Natural killer cell (primary cell): Measurements from ENCODE around the gene PPP1R26. TPM values are rescaled to one million over a fixed set of nuclear protein-coding genes. Genes with fewer than 3 reads are reported as not detected.
"Not testable (repeated sequence)": the region's sequence is repeated elsewhere in the genome, so short reads cannot be mapped to it uniquely, and the experiment has no call there.

Source experiments
- ATAC-seq, 3 donors: fragments of 150-1000 bp in 2 of 3; fragments of 200-7000 bp in 1 of 3; cut with Tn5 transposase; 1 replicate in 1 of 3; 2 replicates in 2 of 3; pipeline ENCODE4 v1.10.0; 2021; ENCODE audit warnings: mild to moderate bottlenecking in 2 of 3, moderate library complexity in 2 of 3
- DNase-seq, 2 donors: peaks; one replicate each; pipeline versions ENCODE4 v3.0.0 to v3.0.0-alpha.2; 2013 to 2021; ENCODE audit warnings: mixed read lengths in 1 of 2
- H3K27ac ChIP-seq: one replicate; pipeline ENCODE4 v1.5.1; 2013; ENCODE audit warnings: mild to moderate bottlenecking, low read length
- H3K27me3 ChIP-seq: one replicate; pipeline ENCODE4 v1.6.1; 2013; ENCODE audit warnings: low read length; ENCODE audit not compliant: control insufficient read depth, insufficient read depth
- H3K36me3 ChIP-seq: one replicate; pipeline ENCODE4 v1.6.1; 2013; ENCODE audit warnings: low read length; ENCODE audit not compliant: control insufficient read depth, insufficient read depth
- H3K4me1 ChIP-seq: one replicate; pipeline ENCODE4 v1.6.1; 2013; ENCODE audit warnings: low read length; ENCODE audit not compliant: control insufficient read depth, insufficient read depth
- H3K4me3 ChIP-seq: one replicate; pipeline ENCODE4 v1.5.1; 2013; ENCODE audit warnings: low read length
- H3K9me3 ChIP-seq: one replicate; pipeline ENCODE4 v1.6.1; 2013; ENCODE audit warnings: low read length; ENCODE audit not compliant: control insufficient read depth, insufficient read depth
- H3K27ac Mint-ChIP-seq, 2 donors: one replicate each; pipeline ENCODE4 v1.8.0; 2022; ENCODE audit warnings: mild to moderate bottlenecking in 2 of 2, mixed read lengths in 2 of 2, moderate library complexity in 1 of 2
- H3K27me3 Mint-ChIP-seq, 2 donors: one replicate each; pipeline ENCODE4 v1.8.0; 2022; ENCODE audit warnings: low read depth in 2 of 2, mixed read lengths in 2 of 2
- H3K36me3 Mint-ChIP-seq: one replicate; pipeline ENCODE4 v1.8.0; 2022; ENCODE audit warnings: mixed read lengths
- H3K4me1 Mint-ChIP-seq, 2 donors: one replicate each; pipeline ENCODE4 v1.8.0; 2022; ENCODE audit warnings: mixed read lengths in 2 of 2
- H3K4me3 Mint-ChIP-seq: one replicate; pipeline ENCODE4 v1.8.0; 2022; ENCODE audit warnings: mild to moderate bottlenecking, moderate library complexity, mixed read lengths
- H3K9me3 Mint-ChIP-seq, 2 donors: one replicate each; pipeline ENCODE4 v1.8.0; 2022; ENCODE audit warnings: mixed read lengths in 2 of 2
- WGBS: methylation state at CpG from one replicate; pipeline ENCODE4 v1.1.7; 2013; ENCODE audit warnings: missing lambda C conversion rate; ENCODE audit not compliant: insufficient coverage; 5-methylcytosine and 5-hydroxymethylcytosine counted together
- intact Hi-C: fragments of 100-400 bp; cut with micrococcal nuclease; formaldehyde crosslinking; loops from one replicate; pipeline ENCODE4 v1.14.2; 2022
- total RNA-seq, 4 donors: library from RNA; stranded (reverse); fragments of 120-200 nt in 1 of 4; gene quantifications; one replicate each; pipeline versions ENCODE4 v1.2.3 to v1.2.4, GENCODE V29; 2013 to 2022
- TF ChIP-seq, protein P1 (sequence below): fragments of 200-600 bp; IDR thresholded peaks from one replicate; pipeline ENCODE4 v1.8.0; 2022; ENCODE audit warnings: antibody characterized with exemption

Gene PPP1R26
- total RNA-seq, 3 donors from 2014 or later (not counting 1 experiment from before 2014, with no cell fraction given): 3.2 to 5.3 (median 3.6) TPM

GRCh38 chr9:135450956-135451355 is 28.6 kb upstream of the PPP1R26 start:
- Histone ChIP-seq H3K4me3 (no peak overlapping the region), H3K4me1 (no peaks in the 10 kb centered on the region), H3K36me3 (no peaks in the 10 kb centered on the region), H3K9me3 (no peaks in the 10 kb centered on the region), H3K27me3 (no peaks in the 10 kb centered on the region), H3K27ac (no peak overlapping the region)
- intact Hi-C loops: no loop called here
- Mint-ChIP-seq H3K27ac (no peak overlapping the region), H3K36me3 (no peaks in the 10 kb centered on the region), H3K27me3 (peaks cover 5 to 8% of the 10 kb centered on the region in 2 donors), H3K9me3 (no peaks in the 10 kb centered on the region), H3K4me3 (no peak overlapping the region), H3K4me1 (no peaks in the 10 kb centered on the region)
- TF ChIP-seq, protein P1, sequence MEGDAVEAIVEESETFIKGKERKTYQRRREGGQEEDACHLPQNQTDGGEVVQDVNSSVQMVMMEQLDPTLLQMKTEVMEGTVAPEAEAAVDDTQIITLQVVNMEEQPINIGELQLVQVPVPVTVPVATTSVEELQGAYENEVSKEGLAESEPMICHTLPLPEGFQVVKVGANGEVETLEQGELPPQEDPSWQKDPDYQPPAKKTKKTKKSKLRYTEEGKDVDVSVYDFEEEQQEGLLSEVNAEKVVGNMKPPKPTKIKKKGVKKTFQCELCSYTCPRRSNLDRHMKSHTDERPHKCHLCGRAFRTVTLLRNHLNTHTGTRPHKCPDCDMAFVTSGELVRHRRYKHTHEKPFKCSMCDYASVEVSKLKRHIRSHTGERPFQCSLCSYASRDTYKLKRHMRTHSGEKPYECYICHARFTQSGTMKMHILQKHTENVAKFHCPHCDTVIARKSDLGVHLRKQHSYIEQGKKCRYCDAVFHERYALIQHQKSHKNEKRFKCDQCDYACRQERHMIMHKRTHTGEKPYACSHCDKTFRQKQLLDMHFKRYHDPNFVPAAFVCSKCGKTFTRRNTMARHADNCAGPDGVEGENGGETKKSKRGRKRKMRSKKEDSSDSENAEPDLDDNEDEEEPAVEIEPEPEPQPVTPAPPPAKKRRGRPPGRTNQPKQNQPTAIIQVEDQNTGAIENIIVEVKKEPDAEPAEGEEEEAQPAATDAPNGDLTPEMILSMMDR: no peak
- DNase-seq (no peak), ATAC-seq (no peak)
- WGBS: 96% methylated on average over 10 of the region's 10 CpGs

DNA sequence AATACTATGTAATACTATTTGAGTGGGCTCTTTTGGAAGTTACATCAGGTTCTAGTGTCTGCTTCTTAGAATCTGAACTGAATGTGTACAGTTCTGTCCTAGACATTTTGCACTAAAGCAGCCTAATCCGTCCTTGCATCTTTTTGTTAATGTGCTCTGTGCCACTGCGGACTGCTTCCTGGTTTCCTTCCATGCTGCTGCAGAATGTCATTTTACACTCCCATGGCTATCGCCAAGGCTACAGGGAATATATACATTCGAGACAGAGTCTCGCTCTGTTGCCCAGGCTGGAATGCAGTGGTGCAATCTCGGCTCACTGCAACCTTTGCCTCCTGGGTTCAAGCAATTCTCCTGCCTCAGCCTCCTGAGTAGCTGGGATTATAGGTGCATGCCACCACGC is 27.7 kb upstream of the PPP1R26 start:
- H3K4me1 ChIP-seq, H3K36me3 ChIP-seq, H3K4me3 ChIP-seq, intact Hi-C loops, H3K9me3 Mint-ChIP-seq, H3K9me3 ChIP-seq, H3K4me3 Mint-ChIP-seq, ATAC-seq, DNase-seq, H3K4me1 Mint-ChIP-seq, H3K27me3 ChIP-seq, H3K27ac Mint-ChIP-seq, H3K36me3 Mint-ChIP-seq, H3K27ac ChIP-seq: not testable (repeated sequence)
- H3K27me3 Mint-ChIP-seq: peaks cover 10 to 14% of the 10 kb centered on the region in 2 donors
- 90% methylated on average over 6 of the region's 7 CpGs for WGBS

DNA sequence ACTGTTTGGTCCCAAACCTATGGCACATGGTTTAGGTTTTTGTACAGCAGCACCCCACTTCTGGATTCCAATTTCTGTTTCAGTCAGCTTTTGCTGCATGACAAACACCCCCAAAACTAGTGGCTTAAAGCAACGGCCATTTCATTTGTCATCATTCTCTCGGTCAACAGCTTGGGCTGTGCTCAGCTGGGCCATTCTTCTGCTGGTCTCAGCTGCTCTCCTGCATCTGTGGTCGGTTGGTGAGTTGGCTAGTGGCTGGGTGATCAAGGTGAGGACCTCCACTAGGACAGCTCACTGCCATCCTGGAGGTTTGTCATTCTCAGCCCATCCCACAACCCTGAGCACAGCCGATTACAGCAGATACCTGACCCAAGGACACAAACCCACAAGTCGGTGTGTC is 24.8 kb upstream of the PPP1R26 start:
- Histone ChIP-seq H3K36me3 (no peaks in the 10 kb centered on the region), H3K4me3 (no peak overlapping the region), H3K27ac (no peak overlapping the region), H3K27me3 (no peaks in the 10 kb centered on the region), H3K9me3 (no peaks in the 10 kb centered on the region), H3K4me1 (no peaks in the 10 kb centered on the region)
- Mint-ChIP-seq H3K36me3 (no peaks in the 10 kb centered on the region), H3K27me3 (peaks cover 16% of the 10 kb centered on the region in 2 donors), H3K9me3 (no peaks in the 10 kb centered on the region), H3K4me3 (no peak overlapping the region), H3K27ac (no peak overlapping the region), H3K4me1 (no peaks in the 10 kb centered on the region)
- ATAC-seq: no peak
- TF ChIP-seq, protein P1: no peak
- DNase-seq: no peak
- intact Hi-C loops: no loop called here
- WGBS: 83% methylated on average over 5 of the region's 5 CpGs

DNA sequence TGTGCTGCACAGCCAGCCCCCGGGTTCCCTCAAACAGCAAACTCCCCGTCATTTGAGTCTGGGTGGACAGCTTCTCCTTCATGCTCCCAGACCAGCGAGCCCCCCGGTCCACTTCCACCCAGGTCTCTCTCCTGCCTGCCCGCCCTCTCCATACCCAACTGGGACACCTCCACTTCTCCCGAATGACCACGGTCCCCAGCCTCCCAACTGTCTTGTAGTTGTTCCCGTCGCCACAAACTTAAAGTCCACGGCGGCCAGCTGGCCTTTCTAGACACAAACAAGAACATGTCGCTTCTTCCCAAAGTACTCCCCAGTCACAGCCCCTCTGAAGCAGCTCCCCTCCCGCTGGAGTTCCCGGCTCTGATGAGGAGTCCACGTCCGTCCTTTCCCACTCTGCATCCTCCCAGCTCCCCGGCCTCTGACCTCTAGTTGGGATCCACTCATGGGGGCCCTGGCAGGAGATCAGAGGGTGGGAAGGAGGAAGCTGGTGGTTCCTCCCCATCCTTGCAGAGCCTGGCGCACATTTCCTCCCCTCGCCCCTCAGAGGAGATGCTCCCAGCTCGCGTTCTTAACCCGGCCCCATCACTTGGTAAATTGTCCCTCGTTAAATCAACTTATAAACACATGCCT is 24.1 kb upstream of the PPP1R26 start:
- Histone ChIP-seq H3K9me3 (no peaks in the 10 kb centered on the region), H3K4me3 (no peak overlapping the region), H3K27me3 (no peaks in the 10 kb centered on the region), H3K36me3 (no peaks in the 10 kb centered on the region), H3K4me1 (no peaks in the 10 kb centered on the region), H3K27ac (no peak overlapping the region)
- Mint-ChIP-seq H3K4me3 (no peak overlapping the region), H3K4me1 (no peaks in the 10 kb centered on the region), H3K27me3 (peaks cover 16% of the 10 kb centered on the region in 2 donors), H3K27ac (no peak overlapping the region), H3K9me3 (no peaks in the 10 kb centered on the region), H3K36me3 (no peaks in the 10 kb centered on the region)
- ATAC-seq (no peak), DNase-seq (no peak)
- WGBS: 84% methylated on average over 21 of the region's 23 CpGs
- intact Hi-C loops: no loop called here
- TF ChIP-seq, protein P1: no peak
